ENCODE data around the gene GADD45G.

The GADD45G gene

DNA sequence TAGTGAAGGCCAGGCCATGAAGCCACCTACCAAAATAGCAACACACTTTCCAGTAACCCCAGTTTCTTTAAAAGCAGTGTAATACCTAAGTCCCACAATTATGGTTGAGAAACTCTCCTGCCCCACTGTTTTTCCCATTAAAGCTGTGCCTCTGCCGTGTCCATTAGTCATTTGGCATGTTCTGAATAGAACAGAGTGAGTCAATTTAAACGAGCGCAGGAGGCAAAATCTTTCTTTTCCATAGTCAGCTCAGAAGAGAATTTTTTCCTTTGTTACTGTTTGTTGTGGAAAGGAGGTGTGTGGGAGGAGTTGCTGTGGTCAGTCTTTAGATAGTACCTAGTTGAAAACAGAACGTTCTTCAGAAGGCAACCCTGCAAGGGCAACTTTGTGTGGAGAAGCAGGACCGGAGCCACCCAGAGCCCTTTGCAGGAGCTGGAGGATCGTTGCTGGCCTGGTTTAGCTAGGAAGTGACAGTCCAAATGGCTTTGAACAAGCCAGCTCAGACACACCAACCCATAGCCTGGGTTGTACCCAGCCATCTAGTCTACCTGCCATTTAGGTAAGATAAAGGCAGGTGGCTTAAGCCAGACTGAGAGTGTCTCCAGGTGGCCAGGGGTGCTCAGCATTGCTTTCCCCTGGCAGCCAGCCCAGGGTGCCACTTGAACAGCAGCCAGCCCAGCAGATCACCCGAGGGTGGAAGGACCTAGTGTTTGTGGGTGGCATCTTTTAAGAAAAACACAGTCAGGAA, 30.4 kb downstream of the GADD45G start:
- intact Hi-C loops (cut with DNase I; ENCODE audit: low total_unique reads), result no loop called here
- DNase-seq, result no peak
- H3K4me3 ChIP-seq, result no peak overlapping the region
- no peaks in the 10 kb centered on the region for H3K9me3 ChIP-seq
- peak overlapping the region in 1 of 2 donors; percentile 47 for H3K27ac ChIP-seq
- H3K27me3 ChIP-seq, result no peaks in the 10 kb centered on the region
- H3K4me1 ChIP-seq, result peaks cover 0 to 34% (median 24%) of the 10 kb centered on the region in 4 donors
- TF ChIP-seq, protein P1, sequence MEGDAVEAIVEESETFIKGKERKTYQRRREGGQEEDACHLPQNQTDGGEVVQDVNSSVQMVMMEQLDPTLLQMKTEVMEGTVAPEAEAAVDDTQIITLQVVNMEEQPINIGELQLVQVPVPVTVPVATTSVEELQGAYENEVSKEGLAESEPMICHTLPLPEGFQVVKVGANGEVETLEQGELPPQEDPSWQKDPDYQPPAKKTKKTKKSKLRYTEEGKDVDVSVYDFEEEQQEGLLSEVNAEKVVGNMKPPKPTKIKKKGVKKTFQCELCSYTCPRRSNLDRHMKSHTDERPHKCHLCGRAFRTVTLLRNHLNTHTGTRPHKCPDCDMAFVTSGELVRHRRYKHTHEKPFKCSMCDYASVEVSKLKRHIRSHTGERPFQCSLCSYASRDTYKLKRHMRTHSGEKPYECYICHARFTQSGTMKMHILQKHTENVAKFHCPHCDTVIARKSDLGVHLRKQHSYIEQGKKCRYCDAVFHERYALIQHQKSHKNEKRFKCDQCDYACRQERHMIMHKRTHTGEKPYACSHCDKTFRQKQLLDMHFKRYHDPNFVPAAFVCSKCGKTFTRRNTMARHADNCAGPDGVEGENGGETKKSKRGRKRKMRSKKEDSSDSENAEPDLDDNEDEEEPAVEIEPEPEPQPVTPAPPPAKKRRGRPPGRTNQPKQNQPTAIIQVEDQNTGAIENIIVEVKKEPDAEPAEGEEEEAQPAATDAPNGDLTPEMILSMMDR (IDR thresholded peaks at IDR 0.05), result no peak
- H3K36me3 ChIP-seq, result no peaks in the 10 kb centered on the region

DNA sequence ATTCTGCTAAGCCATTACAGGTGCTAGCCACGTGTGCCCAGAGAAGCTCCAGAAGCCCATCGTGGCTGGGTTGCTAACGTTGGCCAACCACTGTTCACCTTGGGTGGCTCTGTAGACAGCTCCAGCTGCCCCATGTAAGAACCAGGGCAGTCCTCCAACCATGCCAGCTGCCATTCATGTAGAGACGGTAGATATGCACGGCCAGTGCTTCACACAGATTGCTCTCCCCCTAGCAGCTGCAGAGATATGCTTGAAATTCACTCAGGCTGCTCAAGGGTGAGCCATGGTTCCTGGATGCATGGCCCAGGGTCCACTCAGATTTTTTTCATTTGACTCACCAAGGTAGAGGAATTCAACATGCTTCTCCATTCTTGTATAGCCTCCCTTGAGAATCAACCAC, 31.0 kb downstream of the GADD45G start:
- Histone ChIP-seq H3K36me3 (no peaks in the 10 kb centered on the region), H3K9me3 (no peaks in the 10 kb centered on the region), H3K27me3 (no peaks in the 10 kb centered on the region), H3K27ac (no peak overlapping the region), H3K4me3 (no peak overlapping the region), H3K4me1 (peaks cover 0 to 40% (median 31%) of the 10 kb centered on the region in 4 donors)
- no peak for DNase-seq
- TF ChIP-seq, protein P1 (IDR thresholded peaks at IDR 0.05), result no peak
- intact Hi-C loops (cut with DNase I; ENCODE audit: low total_unique reads), result no loop called here

DNA sequence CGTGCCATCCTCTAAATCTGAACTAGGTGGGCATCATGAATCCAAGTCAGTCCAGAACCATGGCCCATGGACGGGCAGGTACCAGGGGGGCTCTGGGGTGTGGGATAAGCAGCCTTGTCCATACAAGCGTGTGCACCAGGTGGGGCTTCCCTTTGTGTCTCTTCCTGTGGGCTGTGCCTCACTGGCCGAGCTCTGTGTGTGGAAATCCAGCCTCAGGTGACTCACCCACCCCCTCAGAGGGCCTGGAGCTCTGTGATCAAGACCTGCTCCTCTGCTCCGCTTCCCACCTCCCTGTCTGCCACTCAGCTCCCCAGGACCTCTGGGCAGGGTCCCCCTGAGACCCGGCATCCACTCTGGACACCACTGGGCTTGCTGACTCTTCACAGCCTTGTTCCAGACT, 33.0 kb downstream of the GADD45G start:
- Histone ChIP-seq H3K4me3 (no peak overlapping the region), H3K27ac (no peak overlapping the region), H3K9me3 (no peaks in the 10 kb centered on the region), H3K4me1 (peaks cover 0 to 42% (median 32%) of the 10 kb centered on the region in 4 donors), H3K27me3 (no peaks in the 10 kb centered on the region), H3K36me3 (no peaks in the 10 kb centered on the region)
- intact Hi-C loops (cut with DNase I; ENCODE audit: low total_unique reads), result no loop called here
- DNase-seq, result no peak
- TF ChIP-seq, protein P1 (IDR thresholded peaks at IDR 0.05), result no peak

DNA sequence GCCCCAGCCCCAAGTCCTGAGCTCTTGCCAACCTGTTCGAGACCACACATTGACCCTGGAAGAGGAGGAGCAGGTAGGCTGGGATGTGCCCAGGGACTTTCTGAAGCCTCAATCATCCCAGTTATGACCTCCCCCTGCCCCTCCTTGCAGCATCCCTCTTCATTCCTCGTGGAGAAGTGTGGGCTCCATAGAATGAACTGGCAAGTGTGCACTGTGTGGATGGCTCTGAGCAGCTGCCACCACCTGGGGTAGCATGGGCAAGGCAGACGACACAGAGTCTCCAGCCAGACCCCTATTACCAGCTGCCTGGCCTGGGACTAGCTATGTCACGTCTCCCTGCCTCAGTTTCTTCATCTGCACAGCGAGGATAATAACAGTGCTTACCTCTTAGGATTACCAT, 33.5 kb downstream of the GADD45G start:
- no peaks in the 10 kb centered on the region for H3K27me3 ChIP-seq
- peak overlapping the region; percentile 88 to 89 for H3K27ac ChIP-seq
- intact Hi-C loops (cut with DNase I; ENCODE audit: low total_unique reads), result no loop called here

DNA sequence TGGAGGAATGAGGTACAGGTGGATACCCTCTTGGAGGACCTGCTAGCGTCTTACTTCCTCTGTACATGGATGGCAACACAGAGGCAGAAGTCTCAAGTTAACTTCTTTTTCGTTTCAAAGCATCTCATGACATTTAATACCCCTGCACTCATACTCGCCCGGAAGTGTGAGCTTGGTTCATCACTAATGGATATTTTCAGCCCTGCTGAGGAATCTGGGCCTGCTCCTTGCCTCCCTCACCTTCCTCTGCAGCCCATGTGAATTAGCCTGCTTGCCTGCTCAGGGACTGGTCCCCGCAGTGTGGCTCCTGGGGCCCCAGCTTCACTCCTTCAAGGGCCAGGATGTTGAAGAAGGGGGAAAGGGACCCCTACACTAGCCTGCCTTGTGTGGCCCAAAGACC, 34.1 kb downstream of the GADD45G start:
- Histone ChIP-seq H3K4me1 (peaks cover 0 to 42% (median 32%) of the 10 kb centered on the region in 4 donors), H3K36me3 (no peaks in the 10 kb centered on the region), H3K4me3 (peak overlapping the region in 1 of 2 donors; percentile 31), H3K27ac (peak overlapping the region; percentile 88 to 89), H3K9me3 (no peaks in the 10 kb centered on the region), H3K27me3 (no peaks in the 10 kb centered on the region)
- TF ChIP-seq, protein P1 (IDR thresholded peaks at IDR 0.05), result no peak
- intact Hi-C loops (cut with DNase I; ENCODE audit: low total_unique reads), result no loop called here
- no peak for DNase-seq

More for the DNA sequence above, 33.5 kb downstream of the GADD45G start:
- Histone ChIP-seq H3K4me3 (no peak overlapping the region), H3K36me3 (no peaks in the 10 kb centered on the region), H3K4me1 (peaks cover 0 to 42% (median 32%) of the 10 kb centered on the region in 4 donors), H3K9me3 (no peaks in the 10 kb centered on the region)
- TF ChIP-seq, protein P1 (IDR thresholded peaks at IDR 0.05), result no peak
- no peak for DNase-seq

Measured in tibial artery (tissue), 4 donors.